ENCODE results near the gene TOGARAM1. TPM values are rescaled to one million over a fixed set of nuclear protein-coding genes. Genes with fewer than 3 reads are reported as not detected.

TOGARAM1 gene
- total and polyA plus RNA-seq, 9 of the 15 experiments (the other 6 are each of a cell fraction or from before 2014, with no cell fraction given): 1.3 to 6.4 (median 3.7) TPM

DNA sequence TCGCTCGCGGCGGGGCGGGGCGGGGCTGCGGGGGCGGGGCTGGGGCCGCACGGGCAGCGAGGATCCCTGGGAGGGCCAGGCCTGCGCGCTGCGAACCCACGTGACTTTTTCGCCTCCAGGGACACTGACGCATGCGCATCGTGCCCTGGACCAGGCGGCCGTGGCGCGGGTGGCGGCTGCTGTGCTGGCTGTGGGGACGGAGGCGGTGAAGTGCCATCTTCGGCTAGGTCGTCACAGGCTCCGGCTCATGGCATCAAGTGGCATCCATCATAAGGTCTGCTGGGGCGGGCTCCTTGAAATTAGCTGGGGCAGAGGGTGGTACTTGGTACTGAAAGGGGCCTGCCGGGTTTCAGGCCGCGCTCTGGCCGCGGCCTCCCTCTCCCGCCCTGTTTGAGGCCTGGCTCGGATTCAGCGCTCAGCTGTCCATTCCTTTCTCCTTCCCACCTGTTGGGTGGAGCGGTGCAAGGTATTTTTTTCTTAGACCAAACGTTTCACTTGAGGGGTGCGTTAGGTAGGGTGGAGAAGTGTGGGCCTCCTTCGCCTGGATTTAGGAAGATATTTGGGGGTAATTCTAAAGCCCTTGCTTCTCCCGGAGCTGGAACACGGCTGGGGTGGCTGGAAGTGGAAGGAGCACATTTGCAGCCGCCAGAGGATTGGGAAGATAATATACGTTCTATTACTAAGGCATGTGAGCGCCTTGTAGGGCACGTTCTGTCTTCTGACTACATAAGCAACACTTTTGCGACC is 122.2 kb downstream of the TOGARAM1 start, which contains the start of gene PRPF39 (continued):
- TF ChIP-seq, protein P1, sequence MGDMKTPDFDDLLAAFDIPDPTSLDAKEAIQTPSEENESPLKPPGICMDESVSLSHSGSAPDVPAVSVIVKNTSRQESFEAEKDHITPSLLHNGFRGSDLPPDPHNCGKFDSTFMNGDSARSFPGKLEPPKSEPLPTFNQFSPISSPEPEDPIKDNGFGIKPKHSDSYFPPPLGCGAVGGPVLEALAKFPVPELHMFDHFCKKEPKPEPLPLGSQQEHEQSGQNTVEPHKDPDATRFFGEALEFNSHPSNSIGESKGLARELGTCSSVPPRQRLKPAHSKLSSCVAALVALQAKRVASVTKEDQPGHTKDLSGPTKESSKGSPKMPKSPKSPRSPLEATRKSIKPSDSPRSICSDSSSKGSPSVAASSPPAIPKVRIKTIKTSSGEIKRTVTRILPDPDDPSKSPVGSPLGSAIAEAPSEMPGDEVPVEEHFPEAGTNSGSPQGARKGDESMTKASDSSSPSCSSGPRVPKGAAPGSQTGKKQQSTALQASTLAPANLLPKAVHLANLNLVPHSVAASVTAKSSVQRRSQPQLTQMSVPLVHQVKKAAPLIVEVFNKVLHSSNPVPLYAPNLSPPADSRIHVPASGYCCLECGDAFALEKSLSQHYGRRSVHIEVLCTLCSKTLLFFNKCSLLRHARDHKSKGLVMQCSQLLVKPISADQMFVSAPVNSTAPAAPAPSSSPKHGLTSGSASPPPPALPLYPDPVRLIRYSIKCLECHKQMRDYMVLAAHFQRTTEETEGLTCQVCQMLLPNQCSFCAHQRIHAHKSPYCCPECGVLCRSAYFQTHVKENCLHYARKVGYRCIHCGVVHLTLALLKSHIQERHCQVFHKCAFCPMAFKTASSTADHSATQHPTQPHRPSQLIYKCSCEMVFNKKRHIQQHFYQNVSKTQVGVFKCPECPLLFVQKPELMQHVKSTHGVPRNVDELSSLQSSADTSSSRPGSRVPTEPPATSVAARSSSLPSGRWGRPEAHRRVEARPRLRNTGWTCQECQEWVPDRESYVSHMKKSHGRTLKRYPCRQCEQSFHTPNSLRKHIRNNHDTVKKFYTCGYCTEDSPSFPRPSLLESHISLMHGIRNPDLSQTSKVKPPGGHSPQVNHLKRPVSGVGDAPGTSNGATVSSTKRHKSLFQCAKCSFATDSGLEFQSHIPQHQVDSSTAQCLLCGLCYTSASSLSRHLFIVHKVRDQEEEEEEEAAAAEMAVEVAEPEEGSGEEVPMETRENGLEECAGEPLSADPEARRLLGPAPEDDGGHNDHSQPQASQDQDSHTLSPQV (IDR thresholded peaks at IDR 0.05): 0 out of 2 replicates have a peak, but pooled peaks have one; percentile 33
- TF ChIP-seq, protein P2, sequence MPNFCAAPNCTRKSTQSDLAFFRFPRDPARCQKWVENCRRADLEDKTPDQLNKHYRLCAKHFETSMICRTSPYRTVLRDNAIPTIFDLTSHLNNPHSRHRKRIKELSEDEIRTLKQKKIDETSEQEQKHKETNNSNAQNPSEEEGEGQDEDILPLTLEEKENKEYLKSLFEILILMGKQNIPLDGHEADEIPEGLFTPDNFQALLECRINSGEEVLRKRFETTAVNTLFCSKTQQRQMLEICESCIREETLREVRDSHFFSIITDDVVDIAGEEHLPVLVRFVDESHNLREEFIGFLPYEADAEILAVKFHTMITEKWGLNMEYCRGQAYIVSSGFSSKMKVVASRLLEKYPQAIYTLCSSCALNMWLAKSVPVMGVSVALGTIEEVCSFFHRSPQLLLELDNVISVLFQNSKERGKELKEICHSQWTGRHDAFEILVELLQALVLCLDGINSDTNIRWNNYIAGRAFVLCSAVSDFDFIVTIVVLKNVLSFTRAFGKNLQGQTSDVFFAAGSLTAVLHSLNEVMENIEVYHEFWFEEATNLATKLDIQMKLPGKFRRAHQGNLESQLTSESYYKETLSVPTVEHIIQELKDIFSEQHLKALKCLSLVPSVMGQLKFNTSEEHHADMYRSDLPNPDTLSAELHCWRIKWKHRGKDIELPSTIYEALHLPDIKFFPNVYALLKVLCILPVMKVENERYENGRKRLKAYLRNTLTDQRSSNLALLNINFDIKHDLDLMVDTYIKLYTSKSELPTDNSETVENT (CRISPR knock-in tag; IDR thresholded peaks at IDR 0.05): 0 out of 2 replicates have a peak, but pooled peaks have one; percentile 47
- TF ChIP-seq SMARCC2 (IDR thresholded peaks at IDR 0.05; ENCODE audit: low read depth) (no peak), ZNF318 (IDR thresholded peaks at IDR 0.05; ENCODE audit: borderline replicate concordance in 1 of 2, low read depth in 1 of 2) (0 out of 4 replicates have a peak, but pooled peaks of 1 of the 2 experiments have one; percentile 31), RFX1 (IDR thresholded peaks at IDR 0.05) (no peak), BHLHE40 (IDR thresholded peaks at IDR 0.05; ENCODE audit: low read length) (peak; percentile 78), BRD9 (IDR thresholded peaks at IDR 0.05; ENCODE audit: low read depth, partially characterized antibody) (no peak)
- TF ChIP-seq, protein P3, sequence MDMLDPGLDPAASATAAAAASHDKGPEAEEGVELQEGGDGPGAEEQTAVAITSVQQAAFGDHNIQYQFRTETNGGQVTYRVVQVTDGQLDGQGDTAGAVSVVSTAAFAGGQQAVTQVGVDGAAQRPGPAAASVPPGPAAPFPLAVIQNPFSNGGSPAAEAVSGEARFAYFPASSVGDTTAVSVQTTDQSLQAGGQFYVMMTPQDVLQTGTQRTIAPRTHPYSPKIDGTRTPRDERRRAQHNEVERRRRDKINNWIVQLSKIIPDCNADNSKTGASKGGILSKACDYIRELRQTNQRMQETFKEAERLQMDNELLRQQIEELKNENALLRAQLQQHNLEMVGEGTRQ (CRISPR knock-in tag; IDR thresholded peaks at IDR 0.05): peak; percentile 91
